Urinary bladder (tissue), 4 donors: Measurements from ENCODE around the gene FUS. TPM values are rescaled to one million over a fixed set of nuclear protein-coding genes. Genes with fewer than 3 reads are reported as not detected.
"Not testable (repeated sequence)": the region's sequence is repeated elsewhere in the genome, so short reads cannot be mapped to it uniquely, and the experiment has no call there.

Experiments used
- DNase-seq: peaks from one replicate; pipeline ENCODE4 v3.0.0-alpha.2; 2015; ENCODE audit errors: extremely low spot score
- H3K27ac ChIP-seq: one replicate; pipeline ENCODE4 v1.5.1; 2013; ENCODE audit warnings: low read depth, mild to moderate bottlenecking, moderate library complexity
- H3K36me3 ChIP-seq: one replicate; pipeline ENCODE4 v1.6.1; 2013; ENCODE audit warnings: mild to moderate bottlenecking, moderate library complexity; ENCODE audit not compliant: insufficient read depth
- H3K4me1 ChIP-seq: one replicate; pipeline ENCODE4 v1.6.1; 2013; ENCODE audit warnings: mild to moderate bottlenecking, moderate library complexity; ENCODE audit not compliant: insufficient read depth
- H3K4me3 ChIP-seq: one replicate; pipeline ENCODE4 v1.5.1; 2013; ENCODE audit warnings: low read depth, low read length
- WGBS: extraction: QIAGEN DNeasy Blood & Tissue Kit; methylation state at CpG from one replicate; pipeline ENCODE4 v1.1.7; 2013; 5-methylcytosine and 5-hydroxymethylcytosine counted together
- polyA plus RNA-seq: library from polyadenylated mRNA; stranded (reverse); fragments of 200-250 nt; gene quantifications from one replicate; pipeline ENCODE4 v1.2.3, GENCODE V29; 2013
- total RNA-seq: library from RNA; depleted of rRNA; stranded (reverse); fragments of >200 nt; gene quantifications from one replicate; pipeline ENCODE4 v1.2.3, GENCODE V29; 2014
- donor health status: healthy with polysubstance abuse.
- donor health status: healthy.

The FUS gene
- total and polyA plus RNA-seq, 2 donors, result 81.6 to 159 TPM

GRCh38 chr16:31186176-31186575, 6.2 kb downstream of the FUS start:
- 65% methylated on average over 7 of the region's 7 CpGs for WGBS
- DNase-seq, result no peak
- Histone ChIP-seq H3K36me3 (peaks cover 14% of the 10 kb centered on the region), H3K4me1 (no peaks in the 10 kb centered on the region), H3K4me3 (no peak overlapping the region), H3K27ac (no peak overlapping the region)

DNA sequence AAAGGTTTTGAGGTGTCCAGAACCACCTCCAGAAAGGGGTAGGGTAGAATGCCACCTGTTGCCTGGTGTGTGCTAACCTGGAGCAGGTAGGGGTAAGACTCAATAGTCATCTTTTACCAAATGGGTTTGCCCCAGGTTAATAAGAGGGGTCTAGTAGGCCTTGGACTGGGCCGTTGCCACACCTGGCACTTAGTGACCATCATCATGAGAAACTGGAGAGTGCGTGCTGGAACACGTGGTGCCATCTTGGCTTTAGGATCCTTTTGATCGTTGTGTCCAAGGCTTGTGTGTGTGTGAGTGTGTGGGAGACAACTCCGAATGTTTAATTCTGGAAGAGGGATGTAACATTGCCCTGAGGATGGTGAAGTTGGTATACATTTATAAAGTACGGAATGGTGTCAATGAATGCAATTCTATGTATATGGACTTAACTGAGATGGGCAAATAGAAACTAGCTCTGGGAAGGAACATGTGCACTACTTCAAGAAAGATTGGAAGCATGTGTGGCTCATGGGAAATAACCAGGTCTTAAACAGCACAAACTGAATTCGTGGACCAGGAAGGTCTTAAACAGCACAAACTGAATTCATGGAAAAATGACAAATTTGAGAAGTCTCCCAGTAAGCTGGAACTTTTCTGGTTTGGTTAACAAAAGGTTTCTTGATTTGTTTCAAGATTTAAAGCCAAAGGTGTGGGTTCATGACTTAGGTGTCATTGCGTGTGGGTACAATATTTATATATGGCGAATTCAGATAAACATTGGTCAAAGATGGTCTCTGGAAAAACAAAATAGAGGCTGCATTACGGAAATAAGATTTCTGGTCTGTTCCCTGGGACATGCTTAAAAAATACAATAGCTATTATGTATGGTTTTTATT, 7.2 kb downstream of the FUS start:
- Histone ChIP-seq H3K4me3 (no peak overlapping the region), H3K27ac (no peak overlapping the region), H3K36me3 (peaks cover 14% of the 10 kb centered on the region), H3K4me1 (no peaks in the 10 kb centered on the region)
- no peak for DNase-seq
- WGBS, result 82% methylated on average over 10 of the region's 10 CpGs

GRCh38 chr16:31187808-31188189, 7.9 kb downstream of the FUS start:
- Histone ChIP-seq H3K27ac (no peak overlapping the region), H3K36me3 (peaks cover 17% of the 10 kb centered on the region)
- no peak for DNase-seq

DNA sequence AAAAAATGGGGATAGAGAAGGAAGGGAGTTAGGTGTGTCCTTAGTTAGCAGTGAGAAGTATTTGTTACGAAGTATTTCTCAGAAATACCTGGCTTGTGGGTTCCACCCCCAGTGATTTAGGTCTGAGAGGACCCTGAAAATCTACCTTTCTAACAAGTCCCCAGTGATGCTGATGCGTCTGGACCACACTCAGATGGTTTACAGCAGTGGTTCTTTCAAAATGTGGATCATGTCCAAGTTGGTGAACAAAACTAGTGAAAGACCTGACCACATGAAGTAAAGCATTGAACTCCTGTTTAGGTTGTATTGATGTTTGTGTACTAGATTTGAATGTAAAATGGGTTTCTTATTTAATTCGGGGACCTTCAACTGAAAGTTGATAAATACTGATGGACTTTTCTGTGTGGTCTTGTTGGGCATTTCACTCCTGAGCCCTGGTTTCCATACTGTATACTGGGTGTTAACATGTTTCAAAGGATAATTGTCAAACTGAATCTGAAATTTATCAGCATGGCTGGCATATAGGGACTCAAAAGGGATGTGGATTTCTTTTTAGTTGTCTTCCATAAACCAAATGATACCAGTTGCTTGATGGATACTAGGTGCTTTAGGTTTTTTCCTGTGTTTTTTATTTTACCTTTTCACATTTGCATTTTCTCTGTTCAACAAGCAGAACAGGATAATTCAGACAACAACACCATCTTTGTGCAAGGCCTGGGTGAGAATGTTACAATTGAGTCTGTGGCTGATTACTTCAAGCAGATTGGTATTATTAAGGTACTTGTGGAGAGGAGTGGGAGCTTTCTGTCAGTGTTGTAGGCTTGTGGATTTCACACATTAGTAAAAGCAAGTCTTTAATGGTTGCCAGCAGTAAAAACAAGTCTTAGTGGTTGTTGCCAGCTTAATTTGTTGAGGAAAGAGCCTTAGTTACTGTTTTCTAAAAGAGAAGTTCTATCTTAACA, 8.8 kb downstream of the FUS start:
- 84% methylated on average over 3 of the region's 3 CpGs for WGBS
- H3K36me3 ChIP-seq, result peaks cover 18% of the 10 kb centered on the region

More at GRCh38 chr16:31187808-31188189, 7.9 kb downstream of the FUS start:
- no peak overlapping the region for H3K4me3 ChIP-seq
- 78% methylated on average over 8 of the region's 8 CpGs for WGBS
- H3K4me1 ChIP-seq, result no peaks in the 10 kb centered on the region

GRCh38 chr16:31189412-31189778, 9.5 kb downstream of the FUS start:
- peaks cover 18% of the 10 kb centered on the region for H3K36me3 ChIP-seq

More for the DNA sequence above, 8.8 kb downstream of the FUS start:
- no peaks in the 10 kb centered on the region for H3K4me1 ChIP-seq
- H3K4me3 ChIP-seq, result no peak overlapping the region
- DNase-seq, result no peak
- no peak overlapping the region for H3K27ac ChIP-seq

GRCh38 chr16:31190061-31190460, 10.1 kb downstream of the FUS start:
- Histone ChIP-seq H3K27ac (no peak overlapping the region), H3K4me3 (no peak overlapping the region), H3K4me1 (no peaks in the 10 kb centered on the region), H3K36me3 (peaks cover 15% of the 10 kb centered on the region)
- DNase-seq, result no peak
- 94% methylated on average over 12 of the region's 12 CpGs for WGBS

More at GRCh38 chr16:31189412-31189778, 9.5 kb downstream of the FUS start:
- Histone ChIP-seq H3K27ac (no peak overlapping the region), H3K4me1 (no peaks in the 10 kb centered on the region), H3K4me3 (no peak overlapping the region)
- DNase-seq, result no peak
- WGBS, result 89% methylated on average over 2 of the region's 2 CpGs

GRCh38 chr16:31190818-31191444, 11.0 kb downstream of the FUS start:
- Histone ChIP-seq H3K27ac (no peak overlapping the region), H3K36me3 (peaks cover 11% of the 10 kb centered on the region)
- WGBS, result 92% methylated on average over 17 of the region's 17 CpGs

GRCh38 chr16:31191697-31192428, 11.9 kb downstream of the FUS start:
- no peak overlapping the region for H3K4me3 ChIP-seq
- WGBS, result 79% methylated on average over 5 of the region's 5 CpGs
- peaks cover 8% of the 10 kb centered on the region for H3K36me3 ChIP-seq
- no peak for DNase-seq
- H3K4me1 ChIP-seq, result no peaks in the 10 kb centered on the region
- H3K27ac ChIP-seq, result no peak overlapping the region

More at GRCh38 chr16:31190818-31191444, 11.0 kb downstream of the FUS start:
- no peaks in the 10 kb centered on the region for H3K4me1 ChIP-seq
- no peak for DNase-seq
- no peak overlapping the region for H3K4me3 ChIP-seq

GRCh38 chr16:31192856-31193642, 13.1 kb downstream of the FUS start:
- Histone ChIP-seq H3K4me3 (no peak overlapping the region), H3K4me1 (no peaks in the 10 kb centered on the region), H3K36me3 (peaks cover 8% of the 10 kb centered on the region), H3K27ac (no peak overlapping the region)
- WGBS, result 90% methylated on average over 16 of the region's 16 CpGs
- no peak for DNase-seq

- 85% methylated on average over 2 of the region's 2 CpGs for WGBS
- H3K36me3 ChIP-seq, result peaks cover 8% of the 10 kb centered on the region
- no peak for DNase-seq
These were observed 13.9 kb downstream of the FUS start for GRCh38 chr16:31193874-31194273.

DNA sequence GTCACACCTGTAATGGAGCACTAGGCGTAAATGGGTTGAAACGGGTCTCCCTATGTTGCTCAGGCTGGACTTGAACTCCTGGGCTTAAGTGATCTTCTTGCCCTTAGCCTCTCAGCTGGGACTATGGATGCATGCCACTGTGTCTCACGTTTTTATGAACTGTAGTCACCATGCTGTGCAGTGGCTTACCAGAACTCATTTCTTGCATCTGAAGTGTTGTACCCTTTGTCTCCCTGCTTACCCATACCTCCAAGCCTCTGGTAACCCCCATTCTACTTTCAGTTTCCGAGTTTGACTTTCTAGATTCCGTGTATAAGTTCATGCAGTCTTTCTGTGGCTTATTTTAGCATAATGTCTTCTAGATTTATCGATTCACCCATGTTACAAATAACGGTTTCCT, 15.0 kb downstream of the FUS start:
- no peak for DNase-seq
- Histone ChIP-seq H3K36me3 (peaks cover 8% of the 10 kb centered on the region), H3K4me3 (no peak overlapping the region), H3K4me1 (no peaks in the 10 kb centered on the region), H3K27ac (no peak overlapping the region)
- WGBS, result 86% methylated on average over 7 of the region's 7 CpGs

More at GRCh38 chr16:31193874-31194273, 13.9 kb downstream of the FUS start:
- H3K4me3 ChIP-seq, result no peak overlapping the region
- no peak overlapping the region for H3K27ac ChIP-seq
- H3K4me1 ChIP-seq, result no peaks in the 10 kb centered on the region

DNA sequence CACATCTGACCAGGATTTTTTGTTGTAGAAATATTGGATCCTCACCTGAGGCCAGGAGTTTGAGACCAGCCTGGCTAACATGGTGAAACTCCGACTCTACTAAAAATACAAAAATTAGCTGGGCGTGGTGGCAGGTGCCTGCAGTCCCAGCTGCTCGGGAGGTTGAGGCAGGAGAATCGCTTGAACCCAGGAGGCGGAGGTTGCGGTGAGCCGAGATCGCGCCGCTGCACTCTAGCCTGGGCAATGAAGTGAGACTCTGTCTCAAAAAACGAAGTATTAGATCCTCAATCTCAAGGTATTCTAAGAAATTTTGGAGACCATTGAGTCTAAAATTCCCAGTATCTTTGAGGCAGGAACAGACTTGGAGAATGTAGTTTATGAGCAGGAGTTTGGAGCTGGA, 15.9 kb downstream of the FUS start:
- 96% methylated on average over 11 of the region's 11 CpGs for WGBS
- H3K4me1 ChIP-seq, result not testable (repeated sequence)

More for the DNA sequence above, 15.9 kb downstream of the FUS start:
- not testable (repeated sequence) for H3K27ac ChIP-seq, H3K36me3 ChIP-seq, DNase-seq, H3K4me3 ChIP-seq
